GM23248 (cell line): ENCODE data around the gene DDX10. TPM values are rescaled to one million over a fixed set of nuclear protein-coding genes. Genes with fewer than 3 reads are reported as not detected.

ENCODE experiments used
- DNase-seq: peaks from one replicate; pipeline ENCODE4 v3.0.0-alpha.2; 2015
- H2AFZ ChIP-seq: fragments of 200-600 bp; sonication (generic); 2 replicates; pipeline ENCODE4 v1.6.1; 2016; ENCODE audit warnings: antibody characterized with exemption
- H3F3A ChIP-seq: fragments of 200-600 bp; sonication (generic); 2 replicates; pipeline ENCODE4 v1.6.1; 2016; ENCODE audit warnings: mild to moderate bottlenecking, antibody characterized with exemption, mixed run types; ENCODE audit not compliant: insufficient read depth
- H3K27ac ChIP-seq: fragments of 200-600 bp; sonication (generic); 2 replicates; pipeline ENCODE4 v1.5.1; 2016; ENCODE audit warnings: mild to moderate bottlenecking
- H3K27me3 ChIP-seq: fragments of 200-600 bp; sonication (generic); replicated peaks from 2 replicates; pipeline ENCODE4 v1.6.1; 2016; ENCODE audit warnings: mild to moderate bottlenecking; ENCODE audit not compliant: insufficient read depth
- H3K36me3 ChIP-seq: fragments of 200-600 bp; sonication (generic); 2 replicates; pipeline ENCODE4 v1.6.1; 2016; ENCODE audit warnings: low read depth, mild to moderate bottlenecking
- H3K4me1 ChIP-seq: fragments of 200-600 bp; sonication (generic); 2 replicates; pipeline ENCODE4 v1.6.1; 2016; ENCODE audit warnings: mild to moderate bottlenecking; ENCODE audit not compliant: insufficient read depth
- H3K4me2 ChIP-seq: fragments of 200-600 bp; sonication (generic); one replicate; pipeline ENCODE4 v1.6.1; 2016; ENCODE audit warnings: mild to moderate bottlenecking; ENCODE audit not compliant: unreplicated experiment
- H3K4me3 ChIP-seq: fragments of 200-600 bp; sonication (generic); 2 replicates; pipeline ENCODE4 v1.5.1; 2016; ENCODE audit warnings: mild to moderate bottlenecking
- H3K79me2 ChIP-seq: fragments of 200-600 bp; sonication (generic); 2 replicates; pipeline ENCODE4 v1.6.1; 2016; ENCODE audit warnings: mild to moderate bottlenecking; ENCODE audit not compliant: insufficient read depth
- H3K9ac ChIP-seq: fragments of 200-600 bp; sonication (generic); 2 replicates; pipeline ENCODE4 v1.6.1; 2016; ENCODE audit warnings: mild to moderate bottlenecking
- H3K9me2 ChIP-seq: fragments of 200-600 bp; sonication (generic); 2 replicates; pipeline ENCODE4 v1.6.1; 2016; ENCODE audit warnings: mixed run types, mild to moderate bottlenecking, moderate library complexity; ENCODE audit not compliant: insufficient read depth
- H3K9me3 ChIP-seq: fragments of 200-600 bp; sonication (generic); one replicate; pipeline ENCODE4 v1.6.1; 2017; ENCODE audit warnings: low read depth
- H4K20me1 ChIP-seq: fragments of 200-600 bp; sonication (generic); 2 replicates; pipeline ENCODE4 v1.6.0; 2016; ENCODE audit not compliant: insufficient read depth
- EZH2 ChIP-seq: fragments of 200-600 bp; sonication (generic); IDR thresholded peaks from 2 replicates; pipeline ENCODE4 v1.6.1; 2018; ENCODE audit warnings: antibody characterized with exemption, mild to moderate bottlenecking; ENCODE audit not compliant: insufficient read depth, poor library complexity, severe bottlenecking
- EZH2phosphoT487 ChIP-seq: fragments of 200-600 bp; sonication (generic); IDR thresholded peaks from 2 replicates; pipeline ENCODE4 v1.6.1; 2018; ENCODE audit warnings: antibody characterized with exemption, moderate library complexity, mild to moderate bottlenecking, low read depth; ENCODE audit not compliant: insufficient read depth
- WGBS, 2 experiments: methylation state at CpG; one replicate each; pipeline ENCODE4 v1.1.6; 2015 to 2017; ENCODE audit warnings: low lambda C conversion rate in 2 of 2, low coverage in 1 of 2; ENCODE audit errors: missing lambda C conversion rate in 2 of 2; 5-methylcytosine and 5-hydroxymethylcytosine counted together
- in situ Hi-C: fragments of 300-500 bp; cut with MboI; formaldehyde crosslinking; loops from 2 replicates; pipeline ENCODE4 v1.15.0; 2020
- polyA plus RNA-seq: library from polyadenylated mRNA; unstranded; fragments of >200 nt; fragmentation: Nextera tagmentation; extraction: Ambion mirVana; gene quantifications from 2 replicates; pipeline ENCODE4 v1.2.1, GENCODE V29; 2016
- total RNA-seq: library from RNA; depleted of rRNA; stranded (reverse); fragments of >200 nt; shearing (Covaris generic); gene quantifications from 2 replicates; pipeline ENCODE4 v1.2.3, GENCODE V29; 2014

Gene DDX10
- total and polyA plus RNA-seq, 2 experiments from 2014 or later = 23.6 to 31.2 TPM

DNA sequence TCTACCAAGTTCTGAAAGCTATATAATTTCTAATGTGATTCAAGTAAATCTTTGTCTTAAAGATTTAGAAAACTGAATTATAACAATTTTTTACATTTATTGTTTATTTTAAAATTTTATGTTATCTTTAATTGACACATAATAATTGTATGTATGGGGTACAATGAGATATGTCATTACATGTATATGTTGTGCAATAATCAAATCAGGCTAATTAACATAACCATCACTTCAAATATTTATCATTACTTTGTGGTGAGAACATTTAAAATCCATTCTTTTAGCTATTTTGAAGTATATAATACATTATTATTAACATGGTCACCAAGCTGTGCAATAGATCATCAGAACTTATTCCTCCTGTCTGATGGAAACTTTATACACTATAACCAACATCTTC, 181.1 kb downstream of the DDX10 start:
- Histone ChIP-seq H3K4me1 (no peaks in the 10 kb centered on the region), H3F3A (no peaks in the 10 kb centered on the region), H3K4me2 (no peak overlapping the region), H3K79me2 (no peaks in the 10 kb centered on the region), H3K36me3 (no peaks in the 10 kb centered on the region), H3K27ac (no peak overlapping the region), H3K9me2 (no peaks in the 10 kb centered on the region), H2AFZ (no peak overlapping the region), H3K4me3 (no peak overlapping the region), H3K9ac (no peak overlapping the region), H4K20me1 (no peaks in the 10 kb centered on the region), H3K27me3 (no peaks in the 10 kb centered on the region), H3K9me3 (no peaks in the 10 kb centered on the region)
- no peak for TF ChIP-seq EZH2phosphoT487
- TF ChIP-seq EZH2 = no peak
- in situ Hi-C loops = no loop called here
- no peak for DNase-seq

DNA sequence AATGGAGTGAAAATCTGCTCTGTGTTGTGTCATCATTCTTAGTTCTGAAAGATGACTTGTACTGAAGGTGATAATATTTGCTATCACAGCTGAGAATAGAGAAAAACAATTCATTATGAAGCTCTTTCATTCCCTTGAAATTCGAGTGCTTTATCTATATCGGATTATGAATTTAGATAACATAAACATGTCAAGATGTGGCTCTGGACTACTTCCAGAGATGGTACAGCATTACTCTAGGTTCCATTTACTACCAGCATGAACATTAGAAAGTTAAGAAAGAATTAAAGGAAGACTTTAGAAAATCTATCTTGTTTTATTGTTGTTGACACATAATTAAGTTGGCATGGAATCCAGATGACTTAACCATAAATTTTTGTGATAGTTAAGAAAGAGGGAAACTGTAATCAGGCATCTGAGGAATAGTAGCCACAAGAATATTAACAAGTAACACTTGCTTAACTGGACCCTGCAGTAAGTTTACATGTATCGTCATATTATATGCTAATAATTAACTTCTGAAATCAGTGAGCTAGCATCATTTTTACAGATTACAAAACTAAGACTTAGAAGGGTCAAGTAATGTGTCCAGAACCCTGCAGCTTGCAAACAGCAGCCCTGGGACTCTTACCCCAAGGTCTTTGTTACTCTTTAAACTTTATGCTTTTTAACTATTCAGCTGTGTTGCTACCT, 182.6 kb downstream of the DDX10 start:
- no peaks in the 10 kb centered on the region for H3K9me3 ChIP-seq
- no peaks in the 10 kb centered on the region for H3K9me2 ChIP-seq
- H3K4me2 ChIP-seq = no peak overlapping the region
- no peaks in the 10 kb centered on the region for H3F3A ChIP-seq
- peaks cover 7% of the 10 kb centered on the region; the same call in 1 of the 2 replicates for H3K4me1 ChIP-seq
- H3K27ac ChIP-seq = no peak overlapping the region
- H4K20me1 ChIP-seq = no peaks in the 10 kb centered on the region
- no peaks in the 10 kb centered on the region for H3K79me2 ChIP-seq
- no peak overlapping the region for H3K4me3 ChIP-seq
- WGBS, 2 experiments = 33 to 55% methylated on average over 3 of the region's 3 CpGs
- in situ Hi-C loops = no loop called here
- DNase-seq = no peak
- H3K36me3 ChIP-seq = 0 out of 2 replicates have a peak, but pooled peaks cover 2% of the 10 kb centered on the region
- H2AFZ ChIP-seq = no peak overlapping the region
- no peaks in the 10 kb centered on the region for H3K27me3 ChIP-seq
- no peak overlapping the region for H3K9ac ChIP-seq
- no peak for TF ChIP-seq EZH2phosphoT487
- no peak for TF ChIP-seq EZH2

DNA sequence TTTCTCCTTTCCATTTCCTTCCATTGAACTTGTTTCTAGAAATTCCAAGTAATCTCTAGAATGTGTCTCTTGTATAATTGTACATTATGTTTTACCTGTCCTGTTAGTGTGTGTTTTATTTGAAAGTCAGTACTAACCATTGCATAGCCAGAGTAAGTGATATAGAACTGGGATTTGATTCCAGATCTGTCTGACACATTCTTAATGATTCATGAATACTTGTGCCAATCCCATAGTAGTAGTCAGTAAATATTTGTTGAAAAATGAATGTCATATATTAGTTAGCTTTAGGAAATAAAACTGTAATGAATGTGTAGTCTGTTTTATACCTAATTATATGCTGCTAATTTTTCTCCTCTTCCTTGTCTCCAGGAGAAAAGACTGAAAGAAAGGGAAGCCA, 186.9 kb downstream of the DDX10 start:
- Histone ChIP-seq H2AFZ (no peak overlapping the region), H3K4me1 (peaks cover 20% of the 10 kb centered on the region), H3K4me2 (no peak overlapping the region), H3K27me3 (no peaks in the 10 kb centered on the region), H4K20me1 (no peaks in the 10 kb centered on the region), H3K27ac (no peak overlapping the region), H3F3A (no peaks in the 10 kb centered on the region), H3K9me2 (no peaks in the 10 kb centered on the region), H3K9ac (no peak overlapping the region), H3K36me3 (0 out of 2 replicates have a peak, but pooled peaks cover 6% of the 10 kb centered on the region), H3K4me3 (no peak overlapping the region), H3K9me3 (no peaks in the 10 kb centered on the region), H3K79me2 (no peaks in the 10 kb centered on the region)
- no peak for DNase-seq
- TF ChIP-seq EZH2phosphoT487 (no peak), EZH2 (no peak)
- in situ Hi-C loops = no loop called here

DNA sequence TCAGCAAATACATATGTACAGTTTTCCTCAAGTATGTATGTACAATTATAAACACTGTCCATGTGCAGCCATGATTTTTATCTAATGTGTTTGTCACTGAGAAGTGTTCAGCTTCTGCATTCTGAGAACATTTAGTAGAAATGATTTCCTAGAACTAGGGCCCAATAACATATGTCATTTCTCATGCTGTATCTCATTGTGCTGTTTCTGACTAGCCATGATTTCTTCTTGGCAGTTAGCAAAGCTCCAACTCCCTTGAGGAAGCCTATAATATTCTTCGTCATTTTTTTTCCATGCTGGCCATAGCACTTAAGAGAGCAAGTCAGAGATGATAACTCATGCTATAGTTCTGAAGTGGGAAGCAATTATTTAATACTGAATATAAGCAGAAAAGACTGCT, 187.8 kb downstream of the DDX10 start:
- Histone ChIP-seq H3K79me2 (no peaks in the 10 kb centered on the region), H3K9ac (no peak overlapping the region), H3K4me1 (peaks cover 20% of the 10 kb centered on the region), H3F3A (no peaks in the 10 kb centered on the region), H3K4me3 (no peak overlapping the region), H3K9me3 (no peaks in the 10 kb centered on the region), H3K27me3 (no peaks in the 10 kb centered on the region), H3K27ac (no peak overlapping the region), H3K4me2 (no peak overlapping the region), H2AFZ (no peak overlapping the region), H3K9me2 (no peaks in the 10 kb centered on the region), H4K20me1 (no peaks in the 10 kb centered on the region), H3K36me3 (0 out of 2 replicates have a peak, but pooled peaks cover 6% of the 10 kb centered on the region)
- no peak for TF ChIP-seq EZH2phosphoT487
- no peak for TF ChIP-seq EZH2
- DNase-seq = no peak
- in situ Hi-C loops = no loop called here
- 95 to 97% methylated on average over 1 of the region's 1 CpG for WGBS, 2 experiments

DNA sequence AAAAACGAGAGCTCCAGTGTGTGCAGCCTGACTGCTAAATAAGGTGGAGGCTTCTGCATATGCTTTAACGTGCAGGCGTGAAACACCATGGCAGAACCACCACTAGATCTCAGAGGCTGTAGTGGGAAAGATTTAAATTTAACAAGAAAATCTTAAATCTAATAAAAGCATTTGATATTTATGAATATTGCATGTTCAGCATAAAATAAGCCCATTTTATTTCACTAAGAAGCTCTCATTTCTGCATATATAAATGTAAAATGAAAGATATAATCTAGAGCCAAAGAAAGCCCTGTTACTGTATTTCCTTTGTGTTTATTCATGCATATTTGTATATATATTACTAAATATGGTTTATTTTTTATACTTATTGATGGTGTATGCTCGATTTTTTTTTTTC, 188.3 kb downstream of the DDX10 start:
- 0 out of 2 replicates have a peak, but pooled peaks cover 6% of the 10 kb centered on the region for H3K36me3 ChIP-seq
- H3K27ac ChIP-seq = no peak overlapping the region
- H3K4me1 ChIP-seq = peaks cover 20% of the 10 kb centered on the region
- no peak overlapping the region for H3K9ac ChIP-seq
- TF ChIP-seq EZH2 (no peak), EZH2phosphoT487 (no peak)
- in situ Hi-C loops = no loop called here
- H3K4me2 ChIP-seq = no peak overlapping the region
- 81 to 85% methylated on average over 4 of the region's 4 CpGs for WGBS, 2 experiments
- no peaks in the 10 kb centered on the region for H3K79me2 ChIP-seq
- H4K20me1 ChIP-seq = no peaks in the 10 kb centered on the region
- no peak for DNase-seq
- H3K27me3 ChIP-seq = no peaks in the 10 kb centered on the region
- no peaks in the 10 kb centered on the region for H3K9me2 ChIP-seq
- H3K9me3 ChIP-seq = no peaks in the 10 kb centered on the region
- H3F3A ChIP-seq = no peaks in the 10 kb centered on the region
- no peak overlapping the region for H3K4me3 ChIP-seq
- no peak overlapping the region for H2AFZ ChIP-seq
